Endothelial cell of umbilical vein (primary cell): ENCODE measurements around the gene TMEM81. TPM values are rescaled to one million over a fixed set of nuclear protein-coding genes. Genes with fewer than 3 reads are reported as not detected.

ENCODE experiments used
- BruUV-seq: library from RNA; stranded (reverse); fragments of 400-500 nt; replicated peaks from 2 replicates; lab custom pipeline; 2021; lab: Mats Ljungman, UMichigan
- CTCF ChIA-PET: fragments of 300-600, 350-600 bp; sonication (Branson Sonifier 250); formaldehyde crosslinking; loops from one replicate; lab custom pipeline; 2021; ENCODE audit warnings: antibody characterized with exemption, inconsistent platforms; lab: Charles Lee
- POLR2A ChIA-PET: fragments of 300-600, 350-600 bp; sonication (Branson Sonifier 250); formaldehyde crosslinking; loops from one replicate; lab custom pipeline; 2021; ENCODE audit warnings: antibody characterized with exemption, inconsistent platforms; lab: Charles Lee
- DNase-seq: peaks from one replicate; pipeline ENCODE4 v3.0.0-alpha.2; 2011; ENCODE audit warnings: low read depth, low spot score
- FAIRE-seq: peaks from 2 replicates; lab custom pipeline; 2011; peaks lifted over from hg19 to GRCh38; lab: Jason Lieb, UNC
- H2AFZ ChIP-seq: 2 replicates; pipeline ENCODE4 v1.6.0; 2012; ENCODE audit warnings: low read depth, low read length, control low read depth, inconsistent platforms
- H3K27ac ChIP-seq: 2 replicates; pipeline ENCODE4 v1.5.1; 2011; ENCODE audit warnings: low read depth, mild to moderate bottlenecking, control low read depth, low read length, moderate library complexity; ENCODE audit not compliant: insufficient read depth
- H3K27me3 ChIP-seq, 2 experiments: 2 replicates each; pipeline versions ENCODE4 v1.6.0 to v1.6.1; 2011; ENCODE audit warnings: low read length in 2 of 2, mixed read lengths in 1 of 2; ENCODE audit not compliant: control insufficient read depth in 2 of 2, insufficient read depth in 2 of 2
- H3K36me3 ChIP-seq, 2 experiments: 2 replicates in 1 of 2; 3 replicates in 1 of 2; pipeline ENCODE4 v1.5.1; 2011; ENCODE audit warnings: low read length in 2 of 2, mild to moderate bottlenecking in 1 of 2, moderate library complexity in 1 of 2; ENCODE audit not compliant: control insufficient read depth in 2 of 2, insufficient read depth in 2 of 2; ENCODE audit errors: extremely low read depth in 1 of 2
- H3K4me1 ChIP-seq: 3 replicates; pipeline ENCODE4 v1.5.1; 2011; ENCODE audit warnings: mild to moderate bottlenecking, low read length; ENCODE audit not compliant: control insufficient read depth, insufficient read depth; ENCODE audit errors: extremely low read depth
- H3K4me2 ChIP-seq: 2 replicates; pipeline ENCODE4 v1.6.1; 2011; ENCODE audit warnings: low read length, control low read depth, mixed read lengths; ENCODE audit not compliant: insufficient read depth
- H3K4me3 ChIP-seq, 3 experiments: fragments of 200-600 bp in 1 of 3; sonication (generic), shearing (Covaris generic) in 1 of 3; replicated peaks in 1 of 3; 2 replicates each; pipeline ENCODE4 v1.5.1; 2011 to 2016; ENCODE audit warnings: control low read depth in 3 of 3, low read length in 3 of 3, mild to moderate bottlenecking in 2 of 3, inconsistent platforms in 1 of 3, low read depth in 1 of 3, moderate library complexity in 1 of 3; ENCODE audit not compliant: insufficient read depth in 1 of 3
- H3K79me2 ChIP-seq: 2 replicates; pipeline ENCODE4 v1.6.0; 2012; ENCODE audit warnings: low read length, inconsistent platforms; ENCODE audit not compliant: control insufficient read depth, insufficient read depth
- H3K9ac ChIP-seq: replicated peaks from 2 replicates; pipeline ENCODE3; 2011; ENCODE audit warnings: low read length, control low read depth; ENCODE audit not compliant: insufficient read depth; ENCODE audit errors: extremely low read depth
- H3K9me1 ChIP-seq: replicated peaks from 3 replicates; pipeline ENCODE4 v1.6.0; 2011; ENCODE audit warnings: mild to moderate bottlenecking, low read length; ENCODE audit not compliant: control insufficient read depth, insufficient read depth; ENCODE audit errors: extremely low read depth
- H3K9me3 ChIP-seq: replicated peaks from 2 replicates; pipeline ENCODE4 v1.5.1; 2012; ENCODE audit warnings: low read length, inconsistent platforms; ENCODE audit not compliant: control insufficient read depth, insufficient read depth
- H4K20me1 ChIP-seq: replicated peaks from 2 replicates; pipeline ENCODE3; 2011; ENCODE audit warnings: mild to moderate bottlenecking, low read length; ENCODE audit not compliant: control insufficient read depth, insufficient read depth; ENCODE audit errors: extremely low read depth
- CTCF ChIP-seq, 2 donors: IDR thresholded peaks; 1 replicate in 1 of 2; 2 replicates in 1 of 2; pipeline ENCODE4 v1.5.1; 2011; ENCODE audit warnings: low read length in 2 of 2, mild to moderate bottlenecking in 2 of 2, moderate library complexity in 2 of 2, control low read depth in 1 of 2, inconsistent platforms in 1 of 2, low read depth in 1 of 2; ENCODE audit not compliant: insufficient read depth in 1 of 2; ENCODE audit errors: extremely low read depth in 1 of 2
- EZH2 ChIP-seq: IDR thresholded peaks from 2 replicates; pipeline ENCODE4 v1.6.1; 2012; ENCODE audit warnings: borderline replicate concordance, low read depth, mild to moderate bottlenecking, moderate library complexity, low read length, inconsistent platforms; ENCODE audit not compliant: severe bottlenecking
- FOS ChIP-seq: IDR thresholded peaks from 2 replicates; pipeline ENCODE4 v1.6.1; 2011; ENCODE audit warnings: mild to moderate bottlenecking, low read length, moderate library complexity, borderline replicate concordance; ENCODE audit not compliant: insufficient read depth
- GATA2 ChIP-seq: IDR thresholded peaks from 2 replicates; pipeline ENCODE4 v1.7.0; 2011; ENCODE audit warnings: low read depth, mild to moderate bottlenecking, moderate library complexity, mixed read lengths, low read length; ENCODE audit not compliant: insufficient read length, insufficient read depth
- JUN ChIP-seq: IDR thresholded peaks from 2 replicates; pipeline ENCODE4 v1.6.1; 2011; ENCODE audit warnings: borderline replicate concordance, low read depth; ENCODE audit not compliant: insufficient read length, insufficient read depth
- MAX ChIP-seq: IDR thresholded peaks from 2 replicates; pipeline ENCODE4 v1.6.1; 2011; ENCODE audit not compliant: insufficient read depth, insufficient read length
- MYC ChIP-seq: IDR thresholded peaks from one replicate; pipeline ENCODE4 v1.6.1; 2011; ENCODE audit warnings: mild to moderate bottlenecking, low read depth, low read length
- POLR2A ChIP-seq: IDR thresholded peaks from 2 replicates; pipeline ENCODE4 v1.6.1; 2012; ENCODE audit warnings: low read depth, mild to moderate bottlenecking, control low read depth, low read length
- POLR2AphosphoS5 ChIP-seq: IDR thresholded peaks from 2 replicates; pipeline ENCODE4 v1.6.1; 2012; ENCODE audit warnings: low read depth, mild to moderate bottlenecking, control low read depth, low read length, moderate library complexity; ENCODE audit not compliant: insufficient read depth
- dilution Hi-C: fragments of 300-500 bp; cut with MboI; formaldehyde crosslinking; loops from one replicate; pipeline ENCODE4 v1.15.0; 2019; ENCODE audit warnings: low sequenced_read_pairs; ENCODE audit not compliant: extremely low pct_ligation_motif_present
- intact Hi-C: fragments of 100-400 bp; cut with micrococcal nuclease; formaldehyde crosslinking; loops from one replicate; pipeline ENCODE4 v1.10.0; 2022
- polyA plus RNA-seq, 4 experiments: library from polyadenylated mRNA; depleted of rRNA in 3 of 4; stranded (reverse) in 3 of 4; unstranded in 1 of 4; fragments of >200 nt; gene quantifications; 2 replicates each; pipeline versions ENCODE4 v1.2.1 to v1.2.3, GENCODE V29; 2011 to 2012; ENCODE audit warnings: missing spikeins in 1 of 4
- total RNA-seq: library from RNA; stranded (reverse); gene quantifications from 2 replicates; pipeline ENCODE4 v1.2.3, GENCODE V29; 2021

TMEM81 gene
- total and polyA plus RNA-seq, 2 donors (not counting 3 experiments of a cell fraction or from before 2014, with no cell fraction given): 1.5 to 2.9 TPM

- no peak for TF ChIP-seq FOS
- Histone ChIP-seq H4K20me1 (no peaks in the 10 kb centered on the region), H3K9me1 (no peaks in the 10 kb centered on the region), H3K4me1 (no peaks in the 10 kb centered on the region), H3K27ac (no peak overlapping the region), H3K79me2 (no peaks in the 10 kb centered on the region), H3K27me3 (no peaks in the 10 kb centered on the region), H3K9me3 (no peaks in the 10 kb centered on the region), H3K9ac (no peak overlapping the region), H3K36me3 (peaks cover 22 to 24% of the 10 kb centered on the region in 2 experiments), H3K4me3 (no peak overlapping the region), H2AFZ (no peak overlapping the region), H3K4me2 (no peak overlapping the region)
- DNase-seq (no peak), FAIRE-seq (no peak)
- ChIA-PET CTCF (interaction anchor here (1.0 to 1.1 kb wide), 2 partner anchors 39 to 252 kb away, joined by 3 read pairs; no protein-coding TSS in a partner anchor), POLR2A (no interaction called here)
- dilution Hi-C loops (no loop called here), intact Hi-C loops (no loop called here)
- BruUV-seq: no TSS peak
Measured at GRCh38 chr1:205102404-205102803, 18.1 kb upstream of the TMEM81 start.

GRCh38 chr1:205098242-205098641 lies 14.0 kb upstream of the TMEM81 start:
- peaks cover 22 to 33% of the 10 kb centered on the region in 2 experiments for H3K36me3 ChIP-seq
- ChIA-PET POLR2A (no interaction called here), CTCF (interaction anchor here (1.9 kb wide), 1 partner anchor 36 kb away, joined by 6 read pairs; no protein-coding TSS in a partner anchor)
- FAIRE-seq (no peak), DNase-seq (no peak)
- H2AFZ ChIP-seq: no peak overlapping the region
- H3K27ac ChIP-seq: no peak overlapping the region
- no peaks in the 10 kb centered on the region for H3K9me1 ChIP-seq
- H3K9me3 ChIP-seq: no peaks in the 10 kb centered on the region
- no peak for TF ChIP-seq GATA2
- TF ChIP-seq CTCF (IDR thresholded peaks at IDR 0.05; ENCODE audit: extremely low read depth in 1 of 2, insufficient read depth in 1 of 2, low read depth in 1 of 2, low read length in 2 of 2): no peak
- no peak for TF ChIP-seq MAX
- no peak for TF ChIP-seq EZH2
- no peak for TF ChIP-seq JUN
- TF ChIP-seq POLR2A: no peak
- TF ChIP-seq FOS: no peak
- no peak for TF ChIP-seq MYC
- TF ChIP-seq POLR2AphosphoS5: no peak
- H3K9ac ChIP-seq: no peak overlapping the region
- no TSS peak for BruUV-seq
- no peaks in the 10 kb centered on the region for H3K27me3 ChIP-seq
- no peaks in the 10 kb centered on the region for H4K20me1 ChIP-seq
- no peaks in the 10 kb centered on the region for H3K4me1 ChIP-seq
- no peaks in the 10 kb centered on the region for H3K79me2 ChIP-seq
- no peak overlapping the region for H3K4me2 ChIP-seq
- dilution Hi-C loops (no loop called here), intact Hi-C loops (no loop called here)
- H3K4me3 ChIP-seq: no peak overlapping the region
